Pancreas (tissue), 10 donors: ENCODE data around the gene CCDC69. TPM values are rescaled to one million over a fixed set of nuclear protein-coding genes. Genes with fewer than 3 reads are reported as not detected.

ENCODE experiments used
- ATAC-seq, 4 donors: fragments of 200-7000 bp; cut with Tn5 transposase; one replicate each; pipeline versions ENCODE4 v1.8.0 to v1.9.1; 2020; ENCODE audit warnings: mild to moderate bottlenecking in 4 of 4, moderate library complexity in 4 of 4
- DNase-seq, 6 donors: peaks; one replicate each; pipeline ENCODE4 v3.0.0-alpha.2; 2020
- FAIRE-seq: peaks from 2 replicates; lab custom pipeline; 2012; peaks lifted over from hg19 to GRCh38; lab: Jason Lieb, UNC
- H3K27ac ChIP-seq, 4 donors: fragments of 200-600 bp; sonication (generic); 1 replicate in 3 of 4; 2 replicates in 1 of 4; pipeline versions ENCODE4 v1.5.0 to v1.8.0; 2020
- H3K27me3 ChIP-seq, 4 donors: fragments of 200-600 bp; one replicate each; pipeline ENCODE4 v1.8.0; 2021
- H3K36me3 ChIP-seq, 3 donors: fragments of 200-600 bp; sonication (generic) in 1 of 3; one replicate each; pipeline versions ENCODE4 v1.5.0 to v1.8.0; 2020 to 2021
- H3K4me1 ChIP-seq, 3 donors: fragments of 200-600 bp; one replicate each; pipeline ENCODE4 v1.8.0; 2021
- H3K4me3 ChIP-seq, 4 donors: fragments of 200-600 bp; sonication (generic) in 2 of 4; one replicate each; pipeline versions ENCODE4 v1.5.0 to v1.8.0; 2020 to 2021
- H3K9me3 ChIP-seq, 4 donors: fragments of 200-600 bp; one replicate each; pipeline ENCODE4 v1.8.0; 2021
- CTCF ChIP-seq, 4 donors: fragments of 200-600 bp; sonication (generic) in 3 of 4; IDR thresholded peaks; one replicate each; pipeline versions ENCODE4 v1.5.0 to v1.8.0; 2021; ENCODE audit warnings: antibody characterized with exemption in 4 of 4
- WGBS, 2 donors: extraction: QIAGEN DNeasy Blood & Tissue Kit; methylation state at CpG; one replicate each; pipeline ENCODE4 v1.1.7; 2013; 5-methylcytosine and 5-hydroxymethylcytosine counted together
- intact Hi-C, 3 donors: fragments of 100-400 bp; cut with DNase I; formaldehyde crosslinking; loops; one replicate each; pipeline versions ENCODE4 v1.11.1 to v1.14.2; 2022
- polyA plus RNA-seq, 2 donors: library from polyadenylated mRNA; stranded (reverse); fragments of 200-250 nt; gene quantifications; one replicate each; pipeline ENCODE4 v1.2.3, GENCODE V29; 2013
- total RNA-seq, 6 donors: library from RNA; stranded (reverse); fragmentation: NEBNext Ultra II Directional in 4 of 6; extraction: Animal tissue kit (Norgen Biotek cat#: 25700) in 4 of 6; gene quantifications; one replicate each; pipeline versions ENCODE4 v1.2.1 to v1.2.4, GENCODE V29; 2021 to 2023
- donor health status: healthy with polysubstance abuse.
- donor health status: DM: no; HTN: no; CAD: no; lungs with moderate emphysema.
- donor health status: DM: no; HTN: no; CAD: no.
- donor health status: control.
- donor health status: control.
- donor health status: Bipolar disorder and iron deficiency.
- donor health status: DM: yes; HTN: yes; CAD: no.
- donor health status: DM: no; HTN: no; CAD: no.
- donor health status: DM: no; HTN: no; CAD: no.
- donor health status: DM: yes; HTN: yes; CAD: no.

The CCDC69 gene
- total and polyA plus RNA-seq, 8 donors, result 8.1 to 29.4 (median 20.4) TPM

- H3K36me3 ChIP-seq, result no peaks in the 10 kb centered on the region
- FAIRE-seq (no peak), ATAC-seq (no peak), DNase-seq (no peak)
- no peak overlapping the region for H3K27ac ChIP-seq
- no peak overlapping the region for H3K4me3 ChIP-seq
- WGBS, 2 donors, result 83 to 85% methylated on average over 9 of the region's 9 CpGs
- H3K27me3 ChIP-seq, result no peaks in the 10 kb centered on the region
- no peaks in the 10 kb centered on the region for H3K9me3 ChIP-seq
- peaks cover 3 to 9% (median 6%) of the 10 kb centered on the region in 3 donors for H3K4me1 ChIP-seq
- TF ChIP-seq CTCF (IDR thresholded peaks at IDR 0.05), result no peak
- intact Hi-C loops, result loop anchor here in 1 of 3 donors (5.0 kb wide), 1 partner anchor 33 kb away; no protein-coding TSS in a partner anchor
Measured at GRCh38 chr5:151159649-151160373, 64.1 kb downstream of the CCDC69 start.

- intact Hi-C loops, result no loop called here
- peak in 1 of 6 donors; percentile 41 for DNase-seq
- ATAC-seq, result peak; percentile 18 to 52 (median 30)
Measured at GRCh38 chr5:151158287-151158661, 65.6 kb downstream of the CCDC69 start.

GRCh38 chr5:151157426-151158286 lies 66.2 kb downstream of the CCDC69 start, which contains the start of gene ANXA6:
TSS of gene ANXA6 (minus strand) at chr5:151157779. CDS start at chr5:151147901, 9,878 bp downstream.
- Histone ChIP-seq H3K36me3 (no peaks in the 10 kb centered on the region), H3K4me1 (peaks cover 3 to 6% (median 6%) of the 10 kb centered on the region in 3 donors), H3K27ac (peak within 1 kb of the TSS; percentile 11 to 59 (median 38)), H3K27me3 (no peaks in the 10 kb centered on the region), H3K9me3 (no peaks in the 10 kb centered on the region), H3K4me3 (peak within 1 kb of the TSS; percentile 59 to 76 (median 66))
- ATAC-seq, result peak; percentile 97 to 99 (median 98)
- WGBS, 2 donors, result 2% methylated on average over 56 to 60 of the region's 60 CpGs
- DNase-seq, result peak; percentile 75 to 93 (median 83)
- intact Hi-C loops, result no loop called here
- no peak for FAIRE-seq
- no peak for TF ChIP-seq CTCF (IDR thresholded peaks at IDR 0.05)

More at GRCh38 chr5:151158287-151158661, 65.6 kb downstream of the CCDC69 start:
- no peak for FAIRE-seq
- TF ChIP-seq CTCF (IDR thresholded peaks at IDR 0.05), result no peak
- no peaks in the 10 kb centered on the region for H3K36me3 ChIP-seq
- peak overlapping the region in 3 of 4 donors; percentile 20 to 59 (median 57) for H3K27ac ChIP-seq
- H3K4me3 ChIP-seq, result peak overlapping the region; percentile 59 to 76 (median 66)
- no peaks in the 10 kb centered on the region for H3K27me3 ChIP-seq
- H3K4me1 ChIP-seq, result peaks cover 3 to 6% (median 6%) of the 10 kb centered on the region in 3 donors
- WGBS, 2 donors, result 0 to 4% methylated on average over 6 of the region's 6 CpGs
- H3K9me3 ChIP-seq, result no peaks in the 10 kb centered on the region

GRCh38 chr5:151156507-151157420 lies 67.1 kb downstream of the CCDC69 start:
- no peak for TF ChIP-seq CTCF (IDR thresholded peaks at IDR 0.05)
- 21 to 22% methylated on average over 20 of the region's 20 CpGs for WGBS, 2 donors

More at GRCh38 chr5:151156507-151157420, 67.1 kb downstream of the CCDC69 start:
- Histone ChIP-seq H3K4me1 (peaks cover 3 to 7% (median 6%) of the 10 kb centered on the region in 3 donors), H3K9me3 (no peaks in the 10 kb centered on the region), H3K27me3 (no peaks in the 10 kb centered on the region), H3K36me3 (no peaks in the 10 kb centered on the region), H3K4me3 (peak overlapping the region; percentile 59 to 76 (median 66)), H3K27ac (peak overlapping the region in 3 of 4 donors; percentile 20 to 59 (median 57))
- DNase-seq, result no peak
- no peak for FAIRE-seq
- peak; percentile 19 to 40 (median 26) for ATAC-seq
- intact Hi-C loops, result no loop called here
